SU-DHL-6 (cell line): Measurements from ENCODE around the gene DNAH3.

Experiments used
- CTCF ChIP-seq: fragments of 200-600 bp; sonication (generic); IDR thresholded peaks from one replicate; pipeline ENCODE4 v1.5.1; 2017; ENCODE audit warnings: antibody characterized with exemption, mild to moderate bottlenecking, low read length, moderate library complexity; ENCODE audit not compliant: insufficient read depth, poor library complexity, severe bottlenecking
- EZH2phosphoT487 ChIP-seq: fragments of 200-600 bp; sonication (generic), shearing (Covaris generic); conservative IDR thresholded peaks from 2 replicates; pipeline ENCODE4 v1.6.1; 2018; ENCODE audit warnings: mild to moderate bottlenecking, antibody characterized with exemption, low read length, moderate library complexity, mixed read lengths

- TF ChIP-seq CTCF (no peak), EZH2phosphoT487 (no peak)
These were observed 181.3 kb downstream of the DNAH3 start for GRCh38 chr16:20969386-20969785.
